ENCODE measurements around the gene PBXIP1.

Gene PBXIP1, protein sequence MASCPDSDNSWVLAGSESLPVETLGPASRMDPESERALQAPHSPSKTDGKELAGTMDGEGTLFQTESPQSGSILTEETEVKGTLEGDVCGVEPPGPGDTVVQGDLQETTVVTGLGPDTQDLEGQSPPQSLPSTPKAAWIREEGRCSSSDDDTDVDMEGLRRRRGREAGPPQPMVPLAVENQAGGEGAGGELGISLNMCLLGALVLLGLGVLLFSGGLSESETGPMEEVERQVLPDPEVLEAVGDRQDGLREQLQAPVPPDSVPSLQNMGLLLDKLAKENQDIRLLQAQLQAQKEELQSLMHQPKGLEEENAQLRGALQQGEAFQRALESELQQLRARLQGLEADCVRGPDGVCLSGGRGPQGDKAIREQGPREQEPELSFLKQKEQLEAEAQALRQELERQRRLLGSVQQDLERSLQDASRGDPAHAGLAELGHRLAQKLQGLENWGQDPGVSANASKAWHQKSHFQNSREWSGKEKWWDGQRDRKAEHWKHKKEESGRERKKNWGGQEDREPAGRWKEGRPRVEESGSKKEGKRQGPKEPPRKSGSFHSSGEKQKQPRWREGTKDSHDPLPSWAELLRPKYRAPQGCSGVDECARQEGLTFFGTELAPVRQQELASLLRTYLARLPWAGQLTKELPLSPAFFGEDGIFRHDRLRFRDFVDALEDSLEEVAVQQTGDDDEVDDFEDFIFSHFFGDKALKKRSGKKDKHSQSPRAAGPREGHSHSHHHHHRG

GRCh38 chr1:154955718-154956543, at the start of gene PBXIP1:
PBXIP1 (minus strand) TSS chr1:154956099; CDS start chr1:154953721, 2,378 bp downstream.
- DNase-seq = peak; percentile 90

GRCh38 chr1:155005076-155006011, 49.4 kb upstream of the PBXIP1 start:
- no peak for DNase-seq

DNA sequence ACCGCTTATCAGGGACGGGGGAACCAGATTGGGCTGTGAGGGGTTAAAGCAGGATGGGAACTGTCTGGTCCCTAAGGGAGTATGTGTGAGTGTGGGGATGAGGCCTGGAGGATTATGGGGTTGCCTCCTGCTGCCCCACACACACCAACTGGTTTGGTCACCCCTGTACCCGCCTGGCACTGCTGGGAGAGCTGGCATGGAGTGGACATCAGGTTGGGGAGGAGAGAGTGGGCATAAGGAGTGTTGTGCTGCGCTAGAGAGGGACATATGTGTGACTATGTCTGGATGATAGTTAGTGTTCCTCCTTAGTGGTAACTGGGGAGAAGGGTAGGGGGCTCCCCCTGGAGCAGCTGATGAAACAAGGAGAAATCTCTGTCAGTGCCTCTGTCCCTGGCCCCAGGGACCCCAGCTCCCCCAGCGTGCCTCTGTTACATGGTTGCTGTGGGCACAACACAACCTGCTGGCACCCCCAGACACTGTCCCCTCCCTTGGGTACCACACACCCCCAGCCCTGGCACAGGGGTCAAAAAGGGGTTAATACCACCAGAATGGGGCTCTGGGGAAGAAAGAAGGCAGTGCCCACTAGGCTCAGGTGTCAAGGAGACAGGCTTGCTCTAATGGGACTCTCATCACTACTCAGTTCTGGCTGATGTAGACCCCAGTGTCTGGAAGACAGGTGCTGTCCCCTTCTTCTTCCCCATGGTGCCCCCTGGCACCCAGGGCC, 48.6 kb upstream of the PBXIP1 start:
- DNase-seq = peak; percentile 12

DNA sequence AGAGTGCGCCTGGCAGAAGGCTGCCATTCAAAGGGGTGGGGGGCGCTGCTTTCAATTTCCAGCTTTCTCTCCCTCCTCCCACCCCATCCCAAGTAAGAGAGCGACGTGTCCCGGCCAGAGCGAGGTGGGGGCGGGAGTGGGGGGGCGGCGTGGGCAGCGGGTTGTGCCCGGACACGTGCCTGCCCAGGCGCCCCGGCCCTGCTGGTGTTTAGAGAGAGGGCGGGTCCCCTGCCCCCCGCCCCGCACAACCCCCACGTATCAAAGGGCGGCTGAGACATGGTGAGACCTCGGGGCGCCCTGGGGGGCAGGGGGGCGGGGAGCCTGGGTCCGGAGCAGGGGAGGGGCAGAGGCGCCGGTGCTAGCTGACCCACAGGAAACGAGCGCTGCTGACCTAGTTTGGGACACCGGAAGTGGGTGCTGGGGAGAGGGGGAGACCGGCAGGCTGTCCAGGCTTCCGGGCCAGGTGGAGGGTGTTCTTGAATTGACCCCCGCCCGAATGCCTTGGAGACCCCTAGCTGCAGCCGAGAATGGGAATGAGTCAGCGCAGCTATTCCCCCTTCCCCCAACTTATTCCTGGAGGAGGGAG, 48.0 kb upstream of the PBXIP1 start:
- peak; percentile 40 for DNase-seq

GRCh38 chr1:155003227-155003765, 47.4 kb upstream of the PBXIP1 start:
- peak; percentile 22 for DNase-seq

- peak; percentile 13 for DNase-seq
These were observed 46.7 kb upstream of the PBXIP1 start, which contains the start of gene ZBTB7B for GRCh38 chr1:155002464-155003226. ZBTB7B (plus strand) TSS chr1:155002802; CDS start chr1:155014661, 11,859 bp downstream.

DNA sequence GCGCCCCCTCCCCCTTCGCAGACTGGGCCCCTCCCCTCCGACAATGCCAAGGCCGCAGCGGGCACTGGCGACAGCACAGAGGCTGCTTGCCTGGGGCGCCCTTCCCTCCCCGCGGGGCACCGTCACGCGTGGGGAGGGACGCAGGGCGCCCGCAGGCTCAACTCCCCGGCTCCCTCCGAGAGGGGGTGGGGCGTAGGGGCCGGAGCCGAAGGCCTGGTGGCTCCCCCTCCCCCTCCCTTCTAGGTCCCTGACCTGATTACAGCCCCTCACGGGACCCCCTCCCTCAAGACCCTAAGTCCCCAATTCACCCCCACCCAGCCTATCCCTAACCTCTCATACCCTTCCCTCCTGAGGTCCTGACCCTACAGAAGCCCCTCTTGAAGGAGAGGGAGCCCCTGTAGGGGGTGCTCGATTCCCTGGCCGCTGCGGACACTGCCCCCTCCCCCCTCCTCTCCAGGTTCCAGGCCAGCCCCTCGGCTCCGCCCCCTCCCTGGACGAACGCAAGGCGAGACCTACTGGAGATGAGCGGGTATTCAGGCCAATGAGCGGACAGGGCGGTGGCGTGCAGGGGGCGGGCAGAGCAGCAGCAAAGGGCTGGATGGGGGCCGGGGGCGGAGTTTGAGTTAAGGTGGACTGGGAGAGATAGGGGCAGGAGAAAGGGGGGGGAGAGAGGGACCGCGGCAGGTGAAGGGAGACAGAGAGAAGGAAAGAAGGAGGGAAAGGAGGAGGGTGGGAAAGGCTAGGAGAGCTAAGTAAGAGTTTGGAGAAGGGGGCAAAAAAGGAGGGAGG, 46.0 kb upstream of the PBXIP1 start:
- peak; percentile 99 for DNase-seq

- DNase-seq = no peak
These were observed 45.5 kb upstream of the PBXIP1 start for GRCh38 chr1:155001425-155001674.

GRCh38 chr1:155000726-155001424, 45.0 kb upstream of the PBXIP1 start:
- peak; percentile 82 for DNase-seq

- peak; percentile 11 for DNase-seq
These were observed 44.5 kb upstream of the PBXIP1 start for GRCh38 chr1:155000411-155000725.

DNA sequence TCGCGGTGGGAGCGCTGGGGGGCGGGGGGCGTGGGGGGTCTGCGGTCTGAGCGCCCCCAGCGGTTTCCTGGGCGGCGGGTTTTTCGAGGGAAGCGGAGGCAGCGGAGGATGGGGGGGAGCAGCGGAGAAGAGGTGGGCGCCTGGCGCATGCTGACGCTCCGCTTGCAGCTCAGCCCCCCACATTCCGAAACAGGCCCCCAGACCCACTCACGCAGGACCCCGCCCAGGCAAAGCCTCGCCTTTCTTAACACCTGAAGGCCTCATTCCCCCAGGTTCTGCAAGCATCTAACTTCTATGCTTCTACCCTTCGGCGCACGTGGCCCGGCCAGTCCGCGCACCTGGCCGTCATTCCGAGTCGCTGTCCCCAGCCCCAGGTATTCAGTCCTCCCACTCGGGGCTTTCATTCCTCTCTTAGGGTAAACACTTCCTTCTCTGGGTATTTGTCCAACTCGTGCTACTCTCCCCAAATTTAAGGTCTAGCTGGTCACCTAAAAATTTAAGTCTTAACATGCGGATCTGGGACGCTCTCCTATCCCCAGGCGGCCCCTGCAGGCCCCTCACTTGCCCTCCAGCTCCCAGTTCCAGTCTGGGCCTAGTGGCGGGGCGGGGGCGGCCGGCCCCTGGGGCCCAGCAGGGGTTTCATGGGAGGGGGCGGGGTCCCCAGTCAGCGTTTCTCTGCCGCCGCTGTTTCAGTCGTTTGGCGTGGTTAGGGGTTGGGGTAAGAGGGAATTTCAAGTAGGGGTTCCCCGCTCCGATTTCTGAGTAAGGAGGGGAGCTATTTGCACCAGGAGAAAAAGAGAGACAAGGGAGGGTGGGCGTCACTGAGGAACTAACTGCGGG, 43.9 kb upstream of the PBXIP1 start:
- no peak for DNase-seq

GRCh38 chr1:154998818-154999570, 43.1 kb upstream of the PBXIP1 start:
- DNase-seq = peak; percentile 78

DNA sequence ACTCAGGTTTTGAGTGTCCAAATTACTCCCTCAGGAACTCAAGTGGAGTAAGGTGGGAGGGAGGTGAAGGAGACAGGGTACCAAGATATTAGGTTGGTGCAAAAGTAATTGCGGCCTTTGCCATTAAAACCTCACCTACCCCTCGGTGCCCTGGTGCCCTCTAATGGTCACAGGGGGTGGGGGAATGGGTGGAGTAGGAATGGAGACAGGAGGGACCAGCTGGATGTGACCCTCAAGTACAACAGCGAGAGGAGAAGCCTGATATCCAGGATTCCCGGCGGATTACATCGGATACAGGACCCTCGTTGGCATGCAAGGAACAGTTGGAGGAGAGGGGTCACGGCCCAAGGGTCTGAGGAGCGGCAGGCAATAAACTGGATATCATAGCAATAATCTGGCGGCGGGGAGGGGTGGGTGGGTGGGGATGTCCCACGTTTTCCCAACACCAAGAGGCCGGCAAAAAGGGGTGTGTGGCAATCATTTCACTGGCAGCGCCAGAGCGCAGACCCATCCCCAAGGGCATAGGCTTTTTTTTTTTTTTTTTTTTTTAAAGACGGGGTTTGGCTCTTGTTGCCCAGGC, 42.4 kb upstream of the PBXIP1 start:
- no peak for DNase-seq

DNA sequence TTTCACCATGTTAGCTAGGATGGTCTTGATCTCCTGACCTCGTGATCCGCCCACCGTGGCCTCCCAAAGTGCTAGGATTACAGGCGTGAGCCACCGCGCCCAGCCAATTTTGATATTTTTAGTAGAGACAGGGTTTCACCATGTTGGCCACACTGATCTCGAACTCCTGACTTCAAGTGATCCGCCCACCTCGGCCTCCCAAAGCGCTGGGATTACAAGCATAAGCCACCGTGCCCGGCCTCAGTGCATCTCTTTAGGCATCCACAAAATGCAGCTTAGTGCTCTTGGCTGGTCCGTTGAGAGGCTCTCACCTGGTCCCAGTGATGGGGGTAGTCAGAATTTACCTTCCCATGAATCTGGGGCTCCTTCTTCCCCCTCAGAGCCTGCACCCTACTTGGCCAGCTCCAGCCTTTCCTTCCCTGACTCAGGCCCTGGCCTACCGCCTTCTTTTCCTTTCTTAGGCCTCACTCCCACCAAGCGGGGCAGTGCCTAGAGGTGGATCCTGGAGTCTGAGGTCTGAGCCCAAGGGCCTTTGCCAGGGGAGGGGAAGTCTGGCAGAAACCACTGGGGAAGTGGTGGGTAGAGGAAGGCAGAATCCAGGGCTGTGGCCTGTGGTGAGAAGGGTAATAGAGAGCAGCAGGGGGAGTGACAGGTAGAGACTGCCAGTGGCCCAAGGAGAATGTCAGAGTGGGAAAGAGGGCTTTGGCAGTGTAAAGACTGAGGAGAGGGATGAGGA, 41.2 kb upstream of the PBXIP1 start:
- no peak for DNase-seq

DNA sequence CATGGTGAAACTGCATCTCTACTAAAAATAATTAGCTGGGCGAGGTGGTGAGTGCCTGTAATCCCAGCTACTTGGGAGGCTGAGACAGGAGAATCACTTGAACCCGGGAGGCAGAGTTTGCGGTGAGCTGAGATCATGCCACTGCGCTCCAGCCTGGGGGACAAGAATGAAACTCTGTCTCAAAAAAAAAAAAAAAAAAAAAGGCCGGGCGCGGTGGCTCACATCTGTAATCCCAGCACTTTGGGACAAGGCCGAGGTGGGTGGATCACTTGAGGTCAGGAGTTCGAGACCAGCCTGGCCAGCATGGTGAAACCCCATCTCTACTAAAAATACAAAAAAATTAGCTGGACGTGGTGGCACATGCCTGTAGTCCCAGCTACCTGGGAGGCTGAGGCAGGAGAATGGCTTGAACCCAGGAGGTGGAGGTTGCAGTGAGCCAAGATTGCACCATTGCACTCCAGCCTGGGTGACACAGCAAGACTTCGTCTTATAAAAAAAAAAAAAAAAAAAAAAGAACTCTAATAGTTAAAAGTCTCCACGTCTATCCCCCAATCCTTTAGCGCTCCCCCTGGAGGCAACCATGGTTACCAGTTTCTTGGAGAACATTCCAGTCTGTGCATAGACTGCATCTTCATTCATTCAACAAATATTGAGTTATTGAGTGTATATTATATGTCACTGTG, 39.5 kb upstream of the PBXIP1 start:
- DNase-seq = peak; percentile 84

All from fibroblast of skin of right biceps (primary cell).